Upper lobe of left lung (tissue), 4 donors: Measurements from ENCODE around the gene JDP2.

Experiments
- EP300 ChIP-seq, 4 donors: sonication (generic); formaldehyde crosslinking; IDR thresholded peaks; one replicate each; pipeline ENCODE4 v1.5.1; 2017; ENCODE audit warnings: antibody characterized with exemption in 4 of 4, control low read depth in 2 of 4
- POLR2A ChIP-seq, 4 donors: fragments of 450-650 bp; IDR thresholded peaks; one replicate each; pipeline ENCODE4 v1.5.1; 2016 to 2017; ENCODE audit warnings: antibody characterized with exemption in 4 of 4, mild to moderate bottlenecking in 2 of 4
- POLR2AphosphoS5 ChIP-seq, 2 donors: sonication (generic); formaldehyde crosslinking; IDR thresholded peaks; one replicate each; pipeline ENCODE4 v1.5.1; 2017; ENCODE audit warnings: antibody characterized with exemption in 2 of 2
- TF ChIP-seq, protein P1 (sequence below), 6 experiments: fragments of 450-650 bp in 4 of 6; fragments of 200-600 bp in 2 of 6; sonication (generic) in 2 of 6; IDR thresholded peaks; one replicate each; pipeline ENCODE4 v1.5.1; 2016 to 2019; ENCODE audit warnings: antibody characterized with exemption in 6 of 6

DNA sequence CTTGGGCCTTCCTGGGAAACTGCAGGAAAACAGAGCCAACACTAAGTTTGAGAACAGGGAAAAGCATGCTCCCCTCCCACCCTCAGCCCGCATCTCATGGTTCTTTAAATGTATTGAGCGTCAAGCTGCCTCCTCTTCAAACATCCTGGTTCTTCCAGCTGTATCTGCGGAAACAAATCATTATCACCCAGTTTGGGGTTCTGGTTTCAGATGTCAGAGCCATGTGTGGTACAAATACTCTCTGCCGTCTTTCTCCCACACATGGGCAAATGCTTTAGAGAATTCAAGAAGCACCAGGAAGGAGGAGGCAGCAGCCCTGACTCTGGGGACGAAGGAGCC is 29.1 kb downstream of the JDP2 start:
- TF ChIP-seq, protein P1, sequence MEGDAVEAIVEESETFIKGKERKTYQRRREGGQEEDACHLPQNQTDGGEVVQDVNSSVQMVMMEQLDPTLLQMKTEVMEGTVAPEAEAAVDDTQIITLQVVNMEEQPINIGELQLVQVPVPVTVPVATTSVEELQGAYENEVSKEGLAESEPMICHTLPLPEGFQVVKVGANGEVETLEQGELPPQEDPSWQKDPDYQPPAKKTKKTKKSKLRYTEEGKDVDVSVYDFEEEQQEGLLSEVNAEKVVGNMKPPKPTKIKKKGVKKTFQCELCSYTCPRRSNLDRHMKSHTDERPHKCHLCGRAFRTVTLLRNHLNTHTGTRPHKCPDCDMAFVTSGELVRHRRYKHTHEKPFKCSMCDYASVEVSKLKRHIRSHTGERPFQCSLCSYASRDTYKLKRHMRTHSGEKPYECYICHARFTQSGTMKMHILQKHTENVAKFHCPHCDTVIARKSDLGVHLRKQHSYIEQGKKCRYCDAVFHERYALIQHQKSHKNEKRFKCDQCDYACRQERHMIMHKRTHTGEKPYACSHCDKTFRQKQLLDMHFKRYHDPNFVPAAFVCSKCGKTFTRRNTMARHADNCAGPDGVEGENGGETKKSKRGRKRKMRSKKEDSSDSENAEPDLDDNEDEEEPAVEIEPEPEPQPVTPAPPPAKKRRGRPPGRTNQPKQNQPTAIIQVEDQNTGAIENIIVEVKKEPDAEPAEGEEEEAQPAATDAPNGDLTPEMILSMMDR (IDR thresholded peaks at IDR 0.05), result no peak
- TF ChIP-seq EP300 (IDR thresholded peaks at IDR 0.05), result no peak
- no peak for TF ChIP-seq POLR2A (IDR thresholded peaks at IDR 0.05)
- TF ChIP-seq POLR2AphosphoS5 (IDR thresholded peaks at IDR 0.05), result no peak
